SHP77 treated with DMSO at 0.1 percent for 48 hours (cell line): ENCODE results near the gene RBM20.
"Not testable (repeated sequence)": the region's sequence is repeated elsewhere in the genome, so short reads cannot be mapped to it uniquely, and the experiment has no call there.

ENCODE experiments used
- DNase-seq: peaks from one replicate; lab custom pipeline; 2025; lab: John Stamatoyannopoulos, UW

Gene RBM20

GRCh38 chr10:110704906-110705476, 60.9 kb downstream of the RBM20 start:
- no peak for DNase-seq

- not testable (repeated sequence) for DNase-seq
These were observed 61.5 kb downstream of the RBM20 start for GRCh38 chr10:110705596-110705995.

GRCh38 chr10:110706690-110707098, 62.6 kb downstream of the RBM20 start:
- no peak for DNase-seq

GRCh38 chr10:110708776-110709443, 64.8 kb downstream of the RBM20 start:
- no peak for DNase-seq

- DNase-seq, result no peak
These were observed 65.3 kb downstream of the RBM20 start for GRCh38 chr10:110709444-110709828.

- DNase-seq, result no peak
These were observed 65.9 kb downstream of the RBM20 start for GRCh38 chr10:110709964-110710587.

- no peak for DNase-seq
These were observed 66.5 kb downstream of the RBM20 start for GRCh38 chr10:110710621-110711020.

- no peak for DNase-seq
These were observed 67.2 kb downstream of the RBM20 start for GRCh38 chr10:110711382-110711781.

GRCh38 chr10:110714356-110714755, 70.2 kb downstream of the RBM20 start:
- DNase-seq, result no peak

GRCh38 chr10:110717781-110718589, 73.8 kb downstream of the RBM20 start:
- DNase-seq, result no peak

- DNase-seq, result no peak
These were observed 77.4 kb downstream of the RBM20 start for GRCh38 chr10:110721406-110722038.

GRCh38 chr10:110723224-110723891, 79.2 kb downstream of the RBM20 start:
- DNase-seq, result no peak

GRCh38 chr10:110724116-110724921, 80.2 kb downstream of the RBM20 start:
- no peak for DNase-seq

- DNase-seq, result no peak
These were observed 80.8 kb downstream of the RBM20 start for GRCh38 chr10:110724937-110725336.

GRCh38 chr10:110725801-110726630, 81.9 kb downstream of the RBM20 start:
- DNase-seq, result no peak

- not testable (repeated sequence) for DNase-seq
These were observed 83.6 kb downstream of the RBM20 start for GRCh38 chr10:110727785-110728184.

GRCh38 chr10:110730345-110731050, 86.4 kb downstream of the RBM20 start:
- DNase-seq, result no peak

- no peak for DNase-seq
These were observed 89.2 kb downstream of the RBM20 start for GRCh38 chr10:110733218-110733952.
